Retina (tissue), 1 donor: ENCODE results near the gene TTI1.

Source experiments
- DNase-seq: peaks from one replicate; pipeline ENCODE4 v3.0.0-alpha.2; 2016

Gene TTI1

GRCh38 chr20:37958856-37959520 is 74.3 kb downstream of the TTI1 start:
- no peak for DNase-seq

- no peak for DNase-seq
These were observed 77.1 kb downstream of the TTI1 start for GRCh38 chr20:37956107-37956585.

GRCh38 chr20:37955511-37955910 is 77.7 kb downstream of the TTI1 start:
- DNase-seq = no peak

GRCh38 chr20:37954626-37955025 is 78.6 kb downstream of the TTI1 start:
- no peak for DNase-seq

- DNase-seq = no peak
These were observed 79.1 kb downstream of the TTI1 start for GRCh38 chr20:37954190-37954589.

GRCh38 chr20:37948956-37949355 is 84.3 kb downstream of the TTI1 start:
- no peak for DNase-seq

- DNase-seq = no peak
These were observed 85.3 kb downstream of the TTI1 start for GRCh38 chr20:37947943-37948342.

- no peak for DNase-seq
These were observed 86.3 kb downstream of the TTI1 start for GRCh38 chr20:37946946-37947345.

- no peak for DNase-seq
These were observed 88.1 kb downstream of the TTI1 start for GRCh38 chr20:37945091-37945547.

- DNase-seq = no peak
These were observed 88.7 kb downstream of the TTI1 start for GRCh38 chr20:37944456-37944981.

GRCh38 chr20:37943501-37944455 is 89.5 kb downstream of the TTI1 start:
- DNase-seq = no peak

- DNase-seq = no peak
These were observed 90.2 kb downstream of the TTI1 start for GRCh38 chr20:37943033-37943432.

GRCh38 chr20:37941992-37942391 is 91.3 kb downstream of the TTI1 start:
- DNase-seq = no peak

GRCh38 chr20:37941332-37941731 is 91.9 kb downstream of the TTI1 start:
- DNase-seq = no peak

- DNase-seq = no peak
These were observed 92.4 kb downstream of the TTI1 start for GRCh38 chr20:37940858-37941257.

- no peak for DNase-seq
These were observed 93.3 kb downstream of the TTI1 start for GRCh38 chr20:37939701-37940560.

GRCh38 chr20:37938954-37939353 is 94.3 kb downstream of the TTI1 start:
- DNase-seq = no peak

GRCh38 chr20:37938181-37938750 is 95.0 kb downstream of the TTI1 start:
- no peak for DNase-seq

- no peak for DNase-seq
These were observed 95.6 kb downstream of the TTI1 start for GRCh38 chr20:37937686-37938085.

- no peak for DNase-seq
These were observed 96.8 kb downstream of the TTI1 start for GRCh38 chr20:37936451-37936850.

GRCh38 chr20:37936041-37936440 is 97.2 kb downstream of the TTI1 start:
- DNase-seq = no peak

GRCh38 chr20:37935435-37935834 is 97.8 kb downstream of the TTI1 start:
- DNase-seq = no peak
